Neural crest cell (in vitro differentiated cells): Measurements from ENCODE around the gene BEAN1. TPM values are rescaled to one million over a fixed set of nuclear protein-coding genes. Genes with fewer than 3 reads are reported as not detected.

Source experiments
- DNase-seq: peaks from one replicate; pipeline ENCODE4 v3.0.0; 2021; ENCODE audit warnings: low read depth, mixed read lengths, low spot score
- H3K27ac Mint-ChIP-seq: one replicate; pipeline ENCODE4 v1.8.0; 2021; ENCODE audit warnings: mild to moderate bottlenecking, mixed read lengths; ENCODE audit not compliant: unreplicated experiment
- H3K27me3 Mint-ChIP-seq: 2 replicates; pipeline ENCODE4 v1.8.0; 2021; ENCODE audit warnings: low read depth, mild to moderate bottlenecking, mixed read lengths
- H3K36me3 Mint-ChIP-seq: 2 replicates; pipeline ENCODE4 v1.8.0; 2021; ENCODE audit warnings: low read depth, mild to moderate bottlenecking, mixed read lengths
- H3K4me1 Mint-ChIP-seq: 2 replicates; pipeline ENCODE4 v1.8.0; 2021; ENCODE audit warnings: mixed read lengths
- H3K4me3 Mint-ChIP-seq: one replicate; pipeline ENCODE4 v1.8.0; 2021; ENCODE audit warnings: mild to moderate bottlenecking, mixed read lengths
- H3K9me3 Mint-ChIP-seq: 2 replicates; pipeline ENCODE4 v1.8.0; 2021; ENCODE audit warnings: mixed read lengths
- CTCF ChIP-seq: fragments of 200-600 bp; sonication (generic); conservative IDR thresholded peaks from 2 replicates; pipeline ENCODE4 v1.5.0; 2021; ENCODE audit warnings: antibody characterized with exemption, mild to moderate bottlenecking
- total RNA-seq: library from RNA; stranded (reverse); gene quantifications from 2 replicates; pipeline ENCODE4 v1.2.1, GENCODE V29; 2021

BEAN1 gene
- total RNA-seq, 1 donor from 2014 or later = 1.5 TPM

- Mint-ChIP-seq H3K27ac (no peak overlapping the region), H3K36me3 (no peaks in the 10 kb centered on the region), H3K9me3 (no peaks in the 10 kb centered on the region), H3K4me3 (no peak overlapping the region), H3K4me1 (peaks cover 8% of the 10 kb centered on the region), H3K27me3 (no peaks in the 10 kb centered on the region)
- no peak for DNase-seq
- no peak for TF ChIP-seq CTCF
Observed at GRCh38 chr16:66442502-66443268, 15.6 kb downstream of the BEAN1 start.

GRCh38 chr16:66443269-66443652 lies 16.2 kb downstream of the BEAN1 start:
- DNase-seq = no peak
- H3K36me3 Mint-ChIP-seq = no peaks in the 10 kb centered on the region
- H3K9me3 Mint-ChIP-seq = no peaks in the 10 kb centered on the region
- H3K27me3 Mint-ChIP-seq = no peaks in the 10 kb centered on the region
- no peak for TF ChIP-seq CTCF
- no peak overlapping the region for H3K4me3 Mint-ChIP-seq
- H3K27ac Mint-ChIP-seq = no peak overlapping the region
- H3K4me1 Mint-ChIP-seq = peaks cover 8% of the 10 kb centered on the region

GRCh38 chr16:66444049-66444481 lies 17.0 kb downstream of the BEAN1 start:
- DNase-seq = no peak
- H3K4me3 Mint-ChIP-seq = peak overlapping the region; percentile 1
- TF ChIP-seq CTCF = no peak

GRCh38 chr16:66446737-66447136 lies 19.6 kb downstream of the BEAN1 start:
- H3K9me3 Mint-ChIP-seq = no peaks in the 10 kb centered on the region
- DNase-seq = no peak
- no peak for TF ChIP-seq CTCF
- peaks cover 8% of the 10 kb centered on the region for H3K4me1 Mint-ChIP-seq
- no peaks in the 10 kb centered on the region for H3K27me3 Mint-ChIP-seq
- no peaks in the 10 kb centered on the region for H3K36me3 Mint-ChIP-seq
- no peak overlapping the region for H3K4me3 Mint-ChIP-seq
- H3K27ac Mint-ChIP-seq = no peak overlapping the region

More at GRCh38 chr16:66444049-66444481, 17.0 kb downstream of the BEAN1 start:
- peak overlapping the region; percentile 54 for H3K27ac Mint-ChIP-seq
- H3K9me3 Mint-ChIP-seq = no peaks in the 10 kb centered on the region
- H3K36me3 Mint-ChIP-seq = no peaks in the 10 kb centered on the region
- peaks cover 8% of the 10 kb centered on the region for H3K4me1 Mint-ChIP-seq
- H3K27me3 Mint-ChIP-seq = no peaks in the 10 kb centered on the region

- Mint-ChIP-seq H3K4me3 (no peak overlapping the region), H3K27me3 (no peaks in the 10 kb centered on the region), H3K27ac (no peak overlapping the region), H3K9me3 (no peaks in the 10 kb centered on the region), H3K4me1 (peaks cover 8% of the 10 kb centered on the region), H3K36me3 (no peaks in the 10 kb centered on the region)
- no peak for DNase-seq
- no peak for TF ChIP-seq CTCF
Observed at GRCh38 chr16:66447491-66447890, 20.4 kb downstream of the BEAN1 start.
